ENCODE data around the gene NCL. TPM values are rescaled to one million over a fixed set of nuclear protein-coding genes. Genes with fewer than 3 reads are reported as not detected.
"Not testable (repeated sequence)": the region's sequence is repeated elsewhere in the genome, so short reads cannot be mapped to it uniquely, and the experiment has no call there.

Gene NCL
- polyA plus RNA-seq, 1 donor, result 1,232 TPM

- not testable (repeated sequence) for DNase-seq
Measured at GRCh38 chr2:231407686-231408085, 56.6 kb downstream of the NCL start.

- DNase-seq, result not testable (repeated sequence)
Measured at GRCh38 chr2:231405601-231406367, 58.5 kb downstream of the NCL start.

- DNase-seq, result not testable (repeated sequence)
Measured at GRCh38 chr2:231404183-231404578, 60.1 kb downstream of the NCL start.

Other genes starting within 250 kb of the NCL start
- gene B3GNT7, start 68.8 kb downstream of the NCL start, polyA plus RNA-seq (ENCODE audit: insufficient read length), result 3.1 TPM
- gene NMUR1, start 66.0 kb upstream of the NCL start, polyA plus RNA-seq (ENCODE audit: insufficient read length), result 0.55 TPM
- gene TEX44, start 128.4 kb upstream of the NCL start, polyA plus RNA-seq (ENCODE audit: insufficient read length), result not detected
- gene PTMA, start 244.0 kb upstream of the NCL start, polyA plus RNA-seq (ENCODE audit: insufficient read length), result 1,955 TPM

Measured in left kidney (tissue), 2 donors.